Liver (tissue), 9 donors: ENCODE measurements around the gene DEFB114. TPM values are rescaled to one million over a fixed set of nuclear protein-coding genes. Genes with fewer than 3 reads are reported as not detected.

ENCODE experiments used
- DNase-seq: peaks from one replicate; pipeline ENCODE4 v3.0.0-alpha.2; 2017; ENCODE audit warnings: low spot score
- H3K27ac ChIP-seq, 2 donors: one replicate each; pipeline ENCODE4 v1.7.0; 2013; ENCODE audit warnings: inconsistent platforms in 2 of 2, low read length in 2 of 2, control low read depth in 1 of 2, low read depth in 1 of 2, mild to moderate bottlenecking in 1 of 2
- H3K27me3 ChIP-seq, 4 donors: one replicate each; pipeline versions ENCODE4 v1.6.1 to v1.7.0; 2013; ENCODE audit warnings: low read length in 3 of 4, inconsistent platforms in 1 of 4, mild to moderate bottlenecking in 1 of 4, moderate library complexity in 1 of 4; ENCODE audit not compliant: control insufficient read depth in 4 of 4, insufficient read depth in 4 of 4
- H3K36me3 ChIP-seq, 4 donors: one replicate each; pipeline versions ENCODE4 v1.6.1 to v1.7.0; 2013; ENCODE audit warnings: low read length in 3 of 4, mild to moderate bottlenecking in 3 of 4, low read depth in 1 of 4, moderate library complexity in 1 of 4; ENCODE audit not compliant: control insufficient read depth in 4 of 4, insufficient read depth in 3 of 4
- H3K4me1 ChIP-seq, 4 donors: one replicate each; pipeline versions ENCODE4 v1.6.1 to v1.7.0; 2013; ENCODE audit warnings: low read length in 3 of 4, mild to moderate bottlenecking in 3 of 4, moderate library complexity in 1 of 4; ENCODE audit not compliant: control insufficient read depth in 4 of 4, insufficient read depth in 4 of 4
- H3K4me3 ChIP-seq, 3 donors: one replicate each; pipeline versions ENCODE4 v1.6.1 to v1.7.0; 2013; ENCODE audit warnings: low read length in 3 of 3, control low read depth in 1 of 3, low read depth in 1 of 3, mild to moderate bottlenecking in 1 of 3
- H3K9ac ChIP-seq, 2 donors: one replicate each; pipeline ENCODE4 v1.7.0; 2013; ENCODE audit warnings: low read length in 2 of 2, mild to moderate bottlenecking in 2 of 2, moderate library complexity in 2 of 2, control low read depth in 1 of 2, low read depth in 1 of 2
- H3K9me3 ChIP-seq, 4 donors: one replicate each; pipeline versions ENCODE4 v1.6.1 to v1.7.0; 2013; ENCODE audit warnings: low read length in 3 of 4; ENCODE audit not compliant: control insufficient read depth in 4 of 4
- EGR1 ChIP-seq, 2 donors: IDR thresholded peaks; 2 replicates each; pipeline ENCODE4 v1.6.1; 2016 to 2018; ENCODE audit warnings: antibody characterized with exemption in 2 of 2, low read depth in 2 of 2
- FOXA1 ChIP-seq: IDR thresholded peaks from 2 replicates; pipeline ENCODE4 v1.6.1; 2016; ENCODE audit warnings: antibody characterized with exemption
- FOXA2 ChIP-seq: IDR thresholded peaks from 2 replicates; pipeline ENCODE4 v1.6.1; 2016; ENCODE audit warnings: antibody characterized with exemption
- GABPA ChIP-seq, 2 donors: IDR thresholded peaks in 1 of 2; conservative IDR thresholded peaks in 1 of 2; 2 replicates each; pipeline ENCODE4 v1.6.1; 2016; ENCODE audit warnings: antibody characterized with exemption in 2 of 2, mild to moderate bottlenecking in 1 of 2, moderate library complexity in 1 of 2
- HNF4A ChIP-seq, 2 donors: conservative IDR thresholded peaks; 2 replicates each; pipeline ENCODE4 v1.6.1; 2016; ENCODE audit warnings: antibody characterized with exemption in 2 of 2, mild to moderate bottlenecking in 2 of 2
- HNF4G ChIP-seq: IDR thresholded peaks from 2 replicates; pipeline ENCODE4 v1.6.1; 2016; ENCODE audit warnings: antibody characterized with exemption
- JUND ChIP-seq, 2 donors: IDR thresholded peaks; 2 replicates each; pipeline ENCODE4 v1.6.1; 2016; ENCODE audit warnings: antibody characterized with exemption in 2 of 2
- NR2F2 ChIP-seq: IDR thresholded peaks from 2 replicates; pipeline ENCODE4 v1.6.1; 2016; ENCODE audit warnings: antibody characterized with exemption
- RAD21 ChIP-seq, 2 donors: IDR thresholded peaks; 2 replicates each; pipeline ENCODE4 v1.6.1; 2016; ENCODE audit warnings: antibody characterized with exemption in 2 of 2, mild to moderate bottlenecking in 2 of 2
- RXRA ChIP-seq, 2 donors: IDR thresholded peaks; 2 replicates each; pipeline ENCODE4 v1.6.1; 2017 to 2018; ENCODE audit warnings: antibody characterized with exemption in 2 of 2, mild to moderate bottlenecking in 1 of 2
- SP1 ChIP-seq: IDR thresholded peaks from 2 replicates; pipeline ENCODE4 v1.6.1; 2018; ENCODE audit warnings: antibody characterized with exemption, mild to moderate bottlenecking
- TAF1 ChIP-seq: conservative IDR thresholded peaks from 2 replicates; pipeline ENCODE4 v1.6.1; 2016; ENCODE audit warnings: antibody characterized with exemption, mild to moderate bottlenecking
- YY1 ChIP-seq: IDR thresholded peaks from 2 replicates; pipeline ENCODE4 v1.6.1; 2016; ENCODE audit warnings: antibody characterized with exemption, mild to moderate bottlenecking
- WGBS: extraction: QIAGEN DNeasy Blood & Tissue Kit; methylation state at CpG from one replicate; pipeline ENCODE4 v1.1.7; 2013; 5-methylcytosine and 5-hydroxymethylcytosine counted together
- polyA plus RNA-seq, 2 donors: library from polyadenylated mRNA; stranded (reverse) in 1 of 2; unstranded in 1 of 2; fragments of 200-250 nt in 1 of 2; fragments of >200 nt in 1 of 2; fragmentation: Nextera tagmentation in 1 of 2; extraction: Ambion mirVana in 1 of 2; gene quantifications; one replicate each; pipeline versions ENCODE4 v1.2.1 to v1.2.3, GENCODE V29; 2013 to 2015
- total RNA-seq, 2 donors: library from RNA; depleted of rRNA; stranded (reverse); fragments of >200 nt; gene quantifications; one replicate each; pipeline ENCODE4 v1.2.3, GENCODE V29; 2014
- TF ChIP-seq, protein P1 (sequence below): fragments of 150-350 bp; IDR thresholded peaks from 2 replicates; pipeline ENCODE4 v1.5.1; 2017; ENCODE audit warnings: improper control_type of control experiment, low read depth, low read length; ENCODE audit not compliant: missing input control
- TF ChIP-seq, protein P2 (sequence below): IDR thresholded peaks from 2 replicates; pipeline ENCODE4 v1.6.1; 2016; ENCODE audit warnings: antibody characterized with exemption
- TF ChIP-seq, protein P3 (sequence below): IDR thresholded peaks from 2 replicates; pipeline ENCODE4 v1.6.1; 2016; ENCODE audit warnings: antibody characterized with exemption, mild to moderate bottlenecking
- TF ChIP-seq, protein P4 (sequence below): IDR thresholded peaks from 2 replicates; pipeline ENCODE4 v1.6.1; 2016; ENCODE audit warnings: antibody characterized with exemption
- TF ChIP-seq, protein P5 (sequence below): IDR thresholded peaks from 2 replicates; pipeline ENCODE4 v1.6.1; 2016; ENCODE audit warnings: antibody characterized with exemption
- donor health status: healthy.
- donor health status: healthy.
- donor health status: healthy.
- donor health status: healthy.
- donor health status: healthy.

Gene DEFB114
- total and polyA plus RNA-seq, 4 donors: not detected

DNA sequence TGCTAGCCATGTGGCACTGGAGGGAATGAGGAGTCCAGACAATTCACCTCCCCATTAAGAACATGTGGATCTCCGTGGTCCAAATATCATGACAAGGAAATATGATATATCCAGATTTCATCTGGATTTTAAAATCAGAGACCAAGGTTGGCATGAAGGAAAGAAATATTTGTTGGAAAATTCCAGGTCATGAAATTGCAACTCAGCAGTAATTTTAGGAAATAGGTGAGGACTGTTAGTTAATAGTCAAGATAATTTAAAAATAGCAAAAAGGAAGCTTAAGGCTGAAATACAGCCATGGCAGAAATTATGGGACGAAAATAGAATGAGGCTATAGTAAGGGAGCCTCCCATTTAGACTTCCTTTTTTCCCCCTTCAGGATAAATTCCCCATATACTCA is 26.9 kb downstream of the DEFB114 start:
- WGBS: 68% methylated on average over 2 of the region's 2 CpGs
- Histone ChIP-seq H3K9me3 (no peaks in the 10 kb centered on the region), H3K9ac (no peak overlapping the region), H3K27ac (no peak overlapping the region), H3K4me3 (no peak overlapping the region), H3K4me1 (no peaks in the 10 kb centered on the region), H3K36me3 (no peaks in the 10 kb centered on the region), H3K27me3 (no peaks in the 10 kb centered on the region)
- no peak for DNase-seq
- TF ChIP-seq FOXA2 (no peak), SP1 (no peak), RXRA (IDR thresholded peaks at IDR 0.05) (no peak), YY1 (no peak), RAD21 (IDR thresholded peaks at IDR 0.05) (no peak), FOXA1 (no peak), HNF4G (no peak), HNF4A (conservative IDR thresholded peaks at IDR 0.05) (no peak), TAF1 (no peak), EGR1 (IDR thresholded peaks at IDR 0.05; ENCODE audit: low read depth in 2 of 2) (no peak), NR2F2 (no peak), GABPA (IDR thresholded peaks at IDR 0.05 in 1 of 2, conservative IDR thresholded peaks at IDR 0.05 in 1 of 2) (no peak), JUND (IDR thresholded peaks at IDR 0.05) (no peak)
- TF ChIP-seq, protein P1, sequence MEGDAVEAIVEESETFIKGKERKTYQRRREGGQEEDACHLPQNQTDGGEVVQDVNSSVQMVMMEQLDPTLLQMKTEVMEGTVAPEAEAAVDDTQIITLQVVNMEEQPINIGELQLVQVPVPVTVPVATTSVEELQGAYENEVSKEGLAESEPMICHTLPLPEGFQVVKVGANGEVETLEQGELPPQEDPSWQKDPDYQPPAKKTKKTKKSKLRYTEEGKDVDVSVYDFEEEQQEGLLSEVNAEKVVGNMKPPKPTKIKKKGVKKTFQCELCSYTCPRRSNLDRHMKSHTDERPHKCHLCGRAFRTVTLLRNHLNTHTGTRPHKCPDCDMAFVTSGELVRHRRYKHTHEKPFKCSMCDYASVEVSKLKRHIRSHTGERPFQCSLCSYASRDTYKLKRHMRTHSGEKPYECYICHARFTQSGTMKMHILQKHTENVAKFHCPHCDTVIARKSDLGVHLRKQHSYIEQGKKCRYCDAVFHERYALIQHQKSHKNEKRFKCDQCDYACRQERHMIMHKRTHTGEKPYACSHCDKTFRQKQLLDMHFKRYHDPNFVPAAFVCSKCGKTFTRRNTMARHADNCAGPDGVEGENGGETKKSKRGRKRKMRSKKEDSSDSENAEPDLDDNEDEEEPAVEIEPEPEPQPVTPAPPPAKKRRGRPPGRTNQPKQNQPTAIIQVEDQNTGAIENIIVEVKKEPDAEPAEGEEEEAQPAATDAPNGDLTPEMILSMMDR: no peak
- TF ChIP-seq, protein P2, sequence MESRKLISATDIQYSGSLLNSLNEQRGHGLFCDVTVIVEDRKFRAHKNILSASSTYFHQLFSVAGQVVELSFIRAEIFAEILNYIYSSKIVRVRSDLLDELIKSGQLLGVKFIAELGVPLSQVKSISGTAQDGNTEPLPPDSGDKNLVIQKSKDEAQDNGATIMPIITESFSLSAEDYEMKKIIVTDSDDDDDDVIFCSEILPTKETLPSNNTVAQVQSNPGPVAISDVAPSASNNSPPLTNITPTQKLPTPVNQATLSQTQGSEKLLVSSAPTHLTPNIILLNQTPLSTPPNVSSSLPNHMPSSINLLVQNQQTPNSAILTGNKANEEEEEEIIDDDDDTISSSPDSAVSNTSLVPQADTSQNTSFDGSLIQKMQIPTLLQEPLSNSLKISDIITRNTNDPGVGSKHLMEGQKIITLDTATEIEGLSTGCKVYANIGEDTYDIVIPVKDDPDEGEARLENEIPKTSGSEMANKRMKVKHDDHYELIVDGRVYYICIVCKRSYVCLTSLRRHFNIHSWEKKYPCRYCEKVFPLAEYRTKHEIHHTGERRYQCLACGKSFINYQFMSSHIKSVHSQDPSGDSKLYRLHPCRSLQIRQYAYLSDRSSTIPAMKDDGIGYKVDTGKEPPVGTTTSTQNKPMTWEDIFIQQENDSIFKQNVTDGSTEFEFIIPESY: no peak
- TF ChIP-seq, protein P3, sequence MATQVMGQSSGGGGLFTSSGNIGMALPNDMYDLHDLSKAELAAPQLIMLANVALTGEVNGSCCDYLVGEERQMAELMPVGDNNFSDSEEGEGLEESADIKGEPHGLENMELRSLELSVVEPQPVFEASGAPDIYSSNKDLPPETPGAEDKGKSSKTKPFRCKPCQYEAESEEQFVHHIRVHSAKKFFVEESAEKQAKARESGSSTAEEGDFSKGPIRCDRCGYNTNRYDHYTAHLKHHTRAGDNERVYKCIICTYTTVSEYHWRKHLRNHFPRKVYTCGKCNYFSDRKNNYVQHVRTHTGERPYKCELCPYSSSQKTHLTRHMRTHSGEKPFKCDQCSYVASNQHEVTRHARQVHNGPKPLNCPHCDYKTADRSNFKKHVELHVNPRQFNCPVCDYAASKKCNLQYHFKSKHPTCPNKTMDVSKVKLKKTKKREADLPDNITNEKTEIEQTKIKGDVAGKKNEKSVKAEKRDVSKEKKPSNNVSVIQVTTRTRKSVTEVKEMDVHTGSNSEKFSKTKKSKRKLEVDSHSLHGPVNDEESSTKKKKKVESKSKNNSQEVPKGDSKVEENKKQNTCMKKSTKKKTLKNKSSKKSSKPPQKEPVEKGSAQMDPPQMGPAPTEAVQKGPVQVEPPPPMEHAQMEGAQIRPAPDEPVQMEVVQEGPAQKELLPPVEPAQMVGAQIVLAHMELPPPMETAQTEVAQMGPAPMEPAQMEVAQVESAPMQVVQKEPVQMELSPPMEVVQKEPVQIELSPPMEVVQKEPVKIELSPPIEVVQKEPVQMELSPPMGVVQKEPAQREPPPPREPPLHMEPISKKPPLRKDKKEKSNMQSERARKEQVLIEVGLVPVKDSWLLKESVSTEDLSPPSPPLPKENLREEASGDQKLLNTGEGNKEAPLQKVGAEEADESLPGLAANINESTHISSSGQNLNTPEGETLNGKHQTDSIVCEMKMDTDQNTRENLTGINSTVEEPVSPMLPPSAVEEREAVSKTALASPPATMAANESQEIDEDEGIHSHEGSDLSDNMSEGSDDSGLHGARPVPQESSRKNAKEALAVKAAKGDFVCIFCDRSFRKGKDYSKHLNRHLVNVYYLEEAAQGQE: no peak
- TF ChIP-seq, protein P4, sequence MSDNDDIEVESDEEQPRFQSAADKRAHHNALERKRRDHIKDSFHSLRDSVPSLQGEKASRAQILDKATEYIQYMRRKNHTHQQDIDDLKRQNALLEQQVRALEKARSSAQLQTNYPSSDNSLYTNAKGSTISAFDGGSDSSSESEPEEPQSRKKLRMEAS: no peak
- TF ChIP-seq, protein P5, sequence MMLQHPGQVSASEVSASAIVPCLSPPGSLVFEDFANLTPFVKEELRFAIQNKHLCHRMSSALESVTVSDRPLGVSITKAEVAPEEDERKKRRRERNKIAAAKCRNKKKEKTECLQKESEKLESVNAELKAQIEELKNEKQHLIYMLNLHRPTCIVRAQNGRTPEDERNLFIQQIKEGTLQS: no peak
